NOMO-1 (cell line): ENCODE results near the gene CLIP4.
A peak's percentile ranks its signal among the peaks of the same experiment; 100 is the strongest.
"Not testable (repeated sequence)": the region's sequence is repeated elsewhere in the genome, so short reads cannot be mapped to it uniquely, and the experiment has no call there.

Source experiments
- DNase-seq, 2 experiments: peaks; one replicate each; lab custom pipeline; 2025; ENCODE audit not compliant: unreplicated experiment in 2 of 2; lab: John Stamatoyannopoulos, UW

The CLIP4 gene, protein sequence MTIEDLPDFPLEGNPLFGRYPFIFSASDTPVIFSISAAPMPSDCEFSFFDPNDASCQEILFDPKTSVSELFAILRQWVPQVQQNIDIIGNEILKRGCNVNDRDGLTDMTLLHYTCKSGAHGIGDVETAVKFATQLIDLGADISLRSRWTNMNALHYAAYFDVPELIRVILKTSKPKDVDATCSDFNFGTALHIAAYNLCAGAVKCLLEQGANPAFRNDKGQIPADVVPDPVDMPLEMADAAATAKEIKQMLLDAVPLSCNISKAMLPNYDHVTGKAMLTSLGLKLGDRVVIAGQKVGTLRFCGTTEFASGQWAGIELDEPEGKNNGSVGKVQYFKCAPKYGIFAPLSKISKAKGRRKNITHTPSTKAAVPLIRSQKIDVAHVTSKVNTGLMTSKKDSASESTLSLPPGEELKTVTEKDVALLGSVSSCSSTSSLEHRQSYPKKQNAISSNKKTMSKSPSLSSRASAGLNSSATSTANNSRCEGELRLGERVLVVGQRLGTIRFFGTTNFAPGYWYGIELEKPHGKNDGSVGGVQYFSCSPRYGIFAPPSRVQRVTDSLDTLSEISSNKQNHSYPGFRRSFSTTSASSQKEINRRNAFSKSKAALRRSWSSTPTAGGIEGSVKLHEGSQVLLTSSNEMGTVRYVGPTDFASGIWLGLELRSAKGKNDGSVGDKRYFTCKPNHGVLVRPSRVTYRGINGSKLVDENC

GRCh38 chr2:29114946-29115609 is at the start of gene CLIP4:
TSS of gene CLIP4 (plus strand) at chr2:29115415. CDS start at chr2:29121389, 5,974 bp downstream.
- DNase-seq = no peak

DNA sequence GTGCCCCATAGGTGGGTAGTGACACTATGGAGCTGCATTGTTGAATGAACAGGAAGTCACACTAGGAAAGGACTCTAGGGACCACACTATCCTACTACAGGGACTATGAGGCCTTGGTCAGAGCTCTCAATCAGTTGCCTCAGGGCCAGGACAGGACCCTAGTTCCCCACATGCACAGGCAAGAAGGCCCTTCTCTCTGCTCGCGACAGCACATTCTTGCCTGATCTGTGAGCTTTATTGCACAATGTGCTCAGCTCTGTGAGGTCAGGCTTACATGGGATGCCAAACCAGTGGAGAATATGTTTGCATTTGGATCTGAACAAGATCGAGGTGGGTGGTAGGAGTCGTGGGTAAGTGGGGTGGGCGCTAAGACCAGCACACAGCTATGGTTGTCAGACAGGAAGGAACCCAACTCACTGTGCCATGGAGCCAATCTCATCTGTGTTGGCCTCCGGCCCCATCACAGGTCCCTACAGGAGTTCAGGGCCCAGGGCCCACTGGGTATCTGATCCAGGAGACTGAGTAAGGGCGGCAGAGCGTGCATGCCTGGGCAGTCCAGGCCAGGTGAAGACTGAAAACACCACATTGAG is 48.8 kb upstream of the CLIP4 start:
- DNase-seq = no peak

GRCh38 chr2:29066997-29067605 is 48.1 kb upstream of the CLIP4 start:
- no peak for DNase-seq

DNA sequence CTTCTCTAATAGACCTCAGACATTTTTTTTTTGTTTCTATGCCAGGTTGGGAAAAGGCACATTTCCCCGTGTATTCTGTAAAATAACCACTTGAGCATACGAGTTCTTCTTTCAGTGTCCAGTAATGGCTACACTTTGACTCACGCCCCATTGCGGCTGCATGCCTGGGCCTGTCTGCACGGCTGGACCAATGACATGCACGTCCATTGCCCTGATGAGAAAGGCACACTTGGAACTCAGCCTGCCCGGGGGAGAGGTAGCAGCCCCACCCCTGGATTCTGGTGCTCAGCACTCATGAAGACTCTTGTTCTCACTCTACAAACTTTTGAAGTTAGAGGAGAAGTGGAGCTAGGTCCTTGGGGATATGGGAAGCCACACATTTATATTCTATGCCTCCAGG is 46.7 kb upstream of the CLIP4 start:
- no peak for DNase-seq

DNA sequence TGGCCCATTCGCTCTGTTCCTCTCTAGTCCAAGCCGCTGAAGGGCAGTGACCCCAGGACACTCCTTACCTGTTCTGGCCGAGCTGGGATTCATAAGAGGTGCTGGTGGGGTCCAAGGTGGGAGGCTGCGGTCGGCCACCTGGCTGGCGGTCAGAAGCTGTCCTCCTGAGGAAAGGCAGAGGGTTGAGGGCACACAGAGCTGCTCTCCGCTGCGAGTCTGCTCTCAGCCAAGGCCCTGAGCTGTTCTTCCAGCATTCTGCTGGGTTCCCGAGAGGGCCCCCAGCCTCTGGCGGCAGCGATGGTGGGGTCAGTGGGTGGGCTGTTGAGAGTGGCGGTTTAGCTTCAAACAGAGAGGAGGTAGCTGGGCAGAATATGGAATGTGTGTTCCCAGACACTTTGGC is 44.7 kb upstream of the CLIP4 start:
- DNase-seq = no peak

- DNase-seq = no peak
These were observed 43.9 kb upstream of the CLIP4 start for GRCh38 chr2:29071032-29071975.

- DNase-seq = no peak
These were observed 43.0 kb upstream of the CLIP4 start for GRCh38 chr2:29072251-29072650.

DNA sequence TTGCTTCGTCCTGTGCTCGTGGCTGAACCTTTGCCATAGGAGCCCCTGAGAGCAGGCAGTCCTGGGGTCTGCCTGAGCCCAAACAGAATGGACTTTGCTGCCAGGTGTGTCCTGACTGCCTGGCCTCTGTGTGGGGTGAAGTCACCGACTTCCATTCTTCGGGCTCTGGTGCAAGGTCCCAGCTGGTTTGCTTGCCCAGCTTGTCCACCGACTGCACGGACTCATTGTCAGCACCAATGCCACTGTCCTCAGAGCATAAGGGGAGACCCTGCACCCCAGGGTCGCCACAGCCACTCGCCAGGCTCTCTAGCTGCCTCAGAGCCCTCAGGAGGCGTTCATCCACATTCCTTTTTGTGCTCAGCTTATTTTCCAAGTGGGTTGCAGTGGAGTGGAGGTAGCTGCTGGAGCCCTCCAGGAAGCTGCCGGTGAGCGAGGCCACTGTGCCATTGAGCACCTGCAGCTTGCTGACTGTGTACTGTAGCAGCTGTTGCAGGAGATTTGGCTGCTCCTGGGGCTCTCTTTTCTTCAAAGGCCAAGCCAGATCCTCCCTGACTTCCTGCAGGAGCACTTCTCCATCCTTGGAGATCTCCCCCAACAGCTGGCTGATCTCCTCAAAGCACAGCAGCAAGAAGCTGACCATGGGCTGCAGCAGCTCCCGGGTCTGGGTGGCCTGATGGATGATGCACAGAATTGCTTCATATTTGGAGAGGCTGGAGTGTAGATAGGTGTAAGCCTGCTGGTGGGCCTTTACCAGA is 42.1 kb upstream of the CLIP4 start:
- DNase-seq = no peak

DNA sequence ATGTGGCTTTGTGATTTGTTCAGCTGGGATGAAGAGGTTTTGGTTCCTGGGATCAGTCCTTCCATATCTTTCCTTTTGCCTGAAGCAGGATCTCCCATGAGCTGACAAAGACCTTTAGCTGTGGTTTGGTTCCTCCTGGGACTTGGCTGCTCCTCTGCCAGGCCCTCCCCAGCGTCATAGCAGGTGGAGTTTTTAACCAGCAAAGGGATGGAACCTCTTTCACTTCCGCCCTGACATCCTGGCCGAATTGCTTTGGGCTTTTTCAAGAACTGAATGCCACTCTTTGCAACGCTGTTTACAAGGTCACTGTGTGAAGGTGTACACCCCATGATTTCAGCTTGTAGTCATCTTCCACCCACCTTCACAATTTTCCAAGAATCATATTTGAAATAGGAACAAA is 41.3 kb upstream of the CLIP4 start:
- peak in 1 of 2 experiments; percentile 12 for DNase-seq

GRCh38 chr2:29074411-29074810 is 40.8 kb upstream of the CLIP4 start, which contains the start of gene PCARE:
TSS of gene PCARE (minus strand) at chr2:29074523. CDS start at chr2:29074261, 262 bp downstream.
- no peak for DNase-seq

DNA sequence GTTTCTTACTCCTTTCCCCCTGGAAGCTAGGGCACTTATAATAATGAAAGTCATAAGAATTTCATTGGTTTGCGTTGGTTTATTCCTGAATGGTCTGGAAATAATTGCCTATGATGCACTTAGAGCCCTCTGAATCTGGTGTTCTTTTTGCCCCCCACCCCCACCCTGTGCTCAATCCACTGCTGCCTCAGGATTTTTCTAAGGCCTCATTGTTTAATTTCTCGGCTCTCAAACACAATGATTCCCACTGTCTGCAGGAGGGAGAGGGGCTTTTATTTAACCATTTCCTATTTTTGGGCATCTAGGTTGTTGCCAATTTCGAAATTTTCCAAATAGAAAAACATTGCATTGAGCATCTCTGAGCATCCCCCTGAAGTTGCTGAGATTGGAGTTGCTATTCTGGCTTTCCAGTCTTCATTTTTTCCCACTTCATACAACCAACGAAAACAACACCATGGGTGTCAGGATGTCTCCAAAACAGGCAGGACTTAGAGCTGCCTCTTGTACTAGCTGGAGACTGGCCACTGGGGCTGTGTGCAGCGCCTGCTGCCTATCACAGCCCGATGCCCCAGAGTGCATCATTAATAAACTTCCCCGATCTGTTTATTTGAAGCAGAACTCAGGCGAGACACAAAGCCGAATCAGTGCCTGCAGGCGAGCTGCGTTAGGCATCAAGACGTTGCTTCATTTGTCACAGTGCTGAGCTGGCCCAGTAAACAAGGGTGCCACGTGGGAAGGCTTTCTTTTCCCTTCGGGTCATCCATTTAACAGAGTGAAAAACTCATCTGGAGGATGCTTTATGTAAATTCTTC is 39.1 kb upstream of the CLIP4 start:
- no peak for DNase-seq

- no peak for DNase-seq
These were observed 35.3 kb upstream of the CLIP4 start for GRCh38 chr2:29079887-29080286.

DNA sequence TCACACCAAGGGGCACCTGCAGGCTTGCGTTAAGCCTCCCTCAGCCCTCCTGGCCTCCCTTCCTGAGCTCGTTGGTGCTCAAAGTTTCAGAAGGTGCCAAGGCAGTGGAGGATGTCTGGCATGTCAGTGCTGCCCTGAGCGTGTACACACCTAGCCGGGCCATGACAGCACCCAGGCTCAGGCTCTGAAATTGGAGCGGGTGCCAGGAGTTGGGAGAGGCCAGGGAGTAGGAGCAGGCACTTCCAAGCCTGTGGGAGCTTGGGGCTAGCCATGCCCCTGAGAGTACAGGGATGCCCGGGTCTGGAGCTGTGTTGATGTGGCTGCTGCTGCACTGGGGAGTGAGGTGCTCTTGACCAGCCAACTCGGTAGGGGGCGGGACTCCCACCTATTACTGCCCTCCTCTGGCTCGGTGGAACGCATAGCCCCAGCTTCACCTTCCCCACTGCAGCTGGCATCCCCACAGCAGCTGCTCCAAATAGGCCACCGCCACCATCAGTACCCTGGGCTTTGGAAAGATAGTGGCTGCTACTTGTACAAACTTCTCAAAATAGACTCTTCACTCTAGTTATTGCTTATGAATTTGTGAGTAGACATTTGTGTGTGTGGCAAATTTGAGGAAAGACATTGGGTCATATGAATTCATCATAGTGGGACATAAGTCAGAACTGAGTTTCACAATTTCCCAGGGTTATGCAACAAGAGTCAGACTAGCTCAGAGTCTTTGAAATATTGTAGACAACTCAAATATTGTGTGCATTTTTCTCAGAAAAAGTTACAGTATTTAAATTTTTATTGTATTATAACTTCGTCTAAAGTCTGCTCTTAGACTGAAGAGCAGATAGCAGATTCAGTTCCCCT is 34.1 kb upstream of the CLIP4 start:
- DNase-seq = peak; percentile 13 to 66

DNA sequence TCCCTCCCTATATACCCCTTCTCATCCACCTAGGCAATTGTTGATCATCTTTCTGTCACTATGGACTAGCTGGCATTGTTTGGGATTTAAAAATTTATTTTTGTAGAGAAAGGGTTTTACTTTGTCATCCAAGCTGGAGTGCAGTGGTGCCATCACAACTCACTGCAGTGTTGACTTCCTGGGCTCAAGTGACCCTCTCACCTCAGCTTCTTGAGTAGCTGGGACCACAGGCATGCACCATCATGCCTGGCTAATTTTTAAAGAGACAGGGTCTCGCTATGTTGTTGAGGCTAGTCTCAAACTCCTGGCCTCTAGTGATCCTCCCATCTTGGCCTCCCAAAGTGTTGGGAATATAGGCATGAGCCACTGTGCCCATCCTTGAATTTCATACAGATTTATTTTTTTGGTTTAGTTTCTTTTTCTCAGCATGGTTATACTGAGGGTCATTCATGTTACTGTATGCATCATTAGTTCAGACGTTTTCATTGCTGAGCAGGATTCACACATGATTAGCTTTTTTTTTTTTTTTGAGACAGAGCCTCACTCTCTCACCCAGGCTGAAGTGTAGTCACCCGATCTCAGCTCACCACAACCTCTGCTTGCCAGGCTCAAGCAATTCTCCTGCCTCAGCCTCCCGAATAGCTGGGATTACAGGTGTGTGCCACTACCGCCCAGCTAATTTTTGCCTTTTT is 32.3 kb upstream of the CLIP4 start:
- DNase-seq = no peak

GRCh38 chr2:29084554-29084953 is 30.7 kb upstream of the CLIP4 start:
- no peak for DNase-seq

DNA sequence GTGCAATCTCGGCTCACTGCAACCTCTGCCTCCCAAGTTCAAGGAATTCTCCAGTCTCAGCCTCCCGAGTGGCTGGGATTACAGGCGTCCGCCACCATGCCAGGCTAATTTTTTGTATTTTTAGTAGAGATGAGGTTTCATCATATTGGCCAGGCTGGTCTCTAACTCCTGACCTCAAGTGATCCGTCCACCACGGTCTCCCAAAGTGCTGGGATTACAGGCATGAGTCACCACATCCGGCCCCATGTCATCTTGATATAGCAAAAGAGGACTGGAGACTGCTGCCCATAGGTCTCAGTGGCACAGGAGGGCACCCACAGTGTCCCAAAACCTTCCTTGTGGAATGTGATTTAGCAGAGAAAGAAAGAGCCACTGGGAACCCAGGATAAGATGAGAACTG is 24.9 kb upstream of the CLIP4 start:
- not testable (repeated sequence) for DNase-seq

GRCh38 chr2:29096969-29097368 is 18.2 kb upstream of the CLIP4 start:
- no peak for DNase-seq
